Measurements from ENCODE around the gene BAZ2B.

The BAZ2B gene

DNA sequence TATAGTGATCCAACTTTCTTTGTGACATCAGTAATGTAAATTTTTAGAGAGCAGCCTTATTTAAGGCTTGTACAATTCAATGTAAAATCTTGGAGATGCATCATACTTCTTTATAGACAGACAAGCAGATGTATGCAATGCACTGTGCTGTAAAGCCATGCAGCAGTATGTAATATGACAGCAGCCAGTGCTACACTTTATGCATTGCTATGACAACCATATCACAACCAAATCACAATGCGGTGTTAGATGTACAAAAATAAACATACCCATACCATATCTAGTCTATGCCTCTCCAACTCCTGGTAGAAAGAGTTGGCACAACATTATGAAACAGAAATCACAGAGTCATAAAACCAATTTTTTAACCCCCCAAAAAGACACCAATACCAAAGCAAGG is 219.5 kb downstream of the BAZ2B start:
- Histone ChIP-seq H3K27ac (no peak overlapping the region), H3K4me3 (ENCODE audit: low read depth, low read length) (no peak overlapping the region), H3K27me3 (replicated peaks) (no peaks in the 10 kb centered on the region), H3K36me3 (replicated peaks) (peaks cover 2% of the 10 kb centered on the region)
- DNase-seq = peak; percentile 2
- in situ Hi-C loops (cut with HindIII; ENCODE audit: low pct_ligation_motif_present, low sequenced_read_pairs) = no loop called here
- no peak for TF ChIP-seq CTCF (IDR thresholded peaks at IDR 0.05; ENCODE audit: low read depth, low read length, missing control alignments)

- TF ChIP-seq CTCF (IDR thresholded peaks at IDR 0.05; ENCODE audit: low read depth, low read length, missing control alignments) = no peak
- no peak for DNase-seq
- Histone ChIP-seq H3K36me3 (replicated peaks) (peaks cover 3% of the 10 kb centered on the region), H3K27me3 (replicated peaks) (no peaks in the 10 kb centered on the region), H3K4me3 (ENCODE audit: low read depth, low read length) (no peak overlapping the region), H3K27ac (no peak overlapping the region)
- in situ Hi-C loops (cut with HindIII; ENCODE audit: low pct_ligation_motif_present, low sequenced_read_pairs) = no loop called here
These were observed 233.8 kb downstream of the BAZ2B start for GRCh38 chr2:159382447-159383028.

- in situ Hi-C loops (cut with HindIII; ENCODE audit: low pct_ligation_motif_present, low sequenced_read_pairs) = no loop called here
- no peaks in the 10 kb centered on the region for H3K27me3 ChIP-seq (replicated peaks)
- DNase-seq = no peak
- no peak overlapping the region for H3K4me3 ChIP-seq (ENCODE audit: low read depth, low read length)
- no peak overlapping the region for H3K27ac ChIP-seq
- no peak for TF ChIP-seq CTCF (IDR thresholded peaks at IDR 0.05; ENCODE audit: low read depth, low read length, missing control alignments)
- peaks cover 3% of the 10 kb centered on the region for H3K36me3 ChIP-seq (replicated peaks)
These were observed 234.8 kb downstream of the BAZ2B start for GRCh38 chr2:159381574-159381973.

- H3K27me3 ChIP-seq (replicated peaks) = no peaks in the 10 kb centered on the region
- DNase-seq = no peak
- no peak overlapping the region for H3K4me3 ChIP-seq (ENCODE audit: low read depth, low read length)
- in situ Hi-C loops (cut with HindIII; ENCODE audit: low pct_ligation_motif_present, low sequenced_read_pairs) = no loop called here
- TF ChIP-seq CTCF (IDR thresholded peaks at IDR 0.05; ENCODE audit: low read depth, low read length, missing control alignments) = no peak
- H3K36me3 ChIP-seq (replicated peaks) = peaks cover 1% of the 10 kb centered on the region
- no peak overlapping the region for H3K27ac ChIP-seq
These were observed 235.6 kb downstream of the BAZ2B start for GRCh38 chr2:159380685-159381239.

GRCh38 chr2:159379181-159379580 is 237.2 kb downstream of the BAZ2B start:
- no peak for DNase-seq
- H3K27ac ChIP-seq = no peak overlapping the region
- no peaks in the 10 kb centered on the region for H3K36me3 ChIP-seq (replicated peaks)
- no peaks in the 10 kb centered on the region for H3K27me3 ChIP-seq (replicated peaks)
- TF ChIP-seq CTCF (IDR thresholded peaks at IDR 0.05; ENCODE audit: low read depth, low read length, missing control alignments) = no peak
- no peak overlapping the region for H3K4me3 ChIP-seq (ENCODE audit: low read depth, low read length)
- in situ Hi-C loops (cut with HindIII; ENCODE audit: low pct_ligation_motif_present, low sequenced_read_pairs) = no loop called here

DNA sequence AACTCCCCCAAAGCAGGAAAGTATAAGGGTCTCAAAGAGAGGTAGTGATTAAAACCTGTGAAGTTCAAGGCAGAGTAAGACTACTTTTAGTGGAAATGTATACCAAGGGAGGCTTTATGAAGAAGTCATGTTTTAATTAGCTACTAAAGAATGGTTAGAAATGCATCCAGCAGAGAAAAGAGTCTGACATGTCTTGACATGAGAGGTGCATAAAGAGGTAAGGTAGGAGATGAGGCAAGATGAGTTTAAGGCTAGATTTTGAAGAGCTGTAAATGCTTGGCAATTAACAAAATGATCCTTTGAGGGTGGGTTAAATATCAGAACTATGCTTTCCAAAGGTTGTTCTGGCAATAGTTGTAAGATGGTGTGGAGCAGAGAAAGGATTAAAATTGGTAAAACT is 241.1 kb downstream of the BAZ2B start:
- DNase-seq = no peak
- no peak for TF ChIP-seq CTCF (IDR thresholded peaks at IDR 0.05; ENCODE audit: low read depth, low read length, missing control alignments)
- H3K4me3 ChIP-seq (ENCODE audit: low read depth, low read length) = no peak overlapping the region
- H3K36me3 ChIP-seq (replicated peaks) = peaks cover 6% of the 10 kb centered on the region
- no peak overlapping the region for H3K27ac ChIP-seq
- H3K27me3 ChIP-seq (replicated peaks) = no peaks in the 10 kb centered on the region
- in situ Hi-C loops (cut with HindIII; ENCODE audit: low pct_ligation_motif_present, low sequenced_read_pairs) = no loop called here
